Memory B cell (primary cell): Measurements from ENCODE around the gene ASB14.

ENCODE experiments used
- ATAC-seq: fragments of 150-1000 bp; cut with Tn5 transposase; 2 replicates; pipeline ENCODE4 v1.10.0; 2021; ENCODE audit warnings: low read depth, mild to moderate bottlenecking, moderate library complexity
- DNase-seq, 2 donors: peaks; one replicate each; pipeline ENCODE4 v3.0.0; 2022; ENCODE audit warnings: low spot score in 2 of 2
- H3K27ac Mint-ChIP-seq: one replicate; pipeline ENCODE4 v1.8.0; 2022; ENCODE audit warnings: mild to moderate bottlenecking, moderate library complexity, mixed read lengths
- H3K27me3 Mint-ChIP-seq: one replicate; pipeline ENCODE4 v1.8.0; 2022; ENCODE audit warnings: mixed read lengths
- H3K36me3 Mint-ChIP-seq: one replicate; pipeline ENCODE4 v1.8.0; 2022; ENCODE audit warnings: mild to moderate bottlenecking, mixed read lengths
- H3K4me1 Mint-ChIP-seq: one replicate; pipeline ENCODE4 v1.8.0; 2022; ENCODE audit warnings: mixed read lengths
- H3K4me3 Mint-ChIP-seq: one replicate; pipeline ENCODE4 v1.8.0; 2022; ENCODE audit warnings: mild to moderate bottlenecking, moderate library complexity, mixed read lengths
- H3K9me3 Mint-ChIP-seq: one replicate; pipeline ENCODE4 v1.8.0; 2022; ENCODE audit warnings: mixed read lengths

The ASB14 gene

GRCh38 chr3:57283334-57283733, 9.2 kb downstream of the ASB14 start:
- DNase-seq (no peak), ATAC-seq (no peak)
- no peaks in the 10 kb centered on the region for H3K36me3 Mint-ChIP-seq
- H3K27me3 Mint-ChIP-seq, result no peaks in the 10 kb centered on the region
- peaks cover 3% of the 10 kb centered on the region for H3K9me3 Mint-ChIP-seq
- no peaks in the 10 kb centered on the region for H3K4me1 Mint-ChIP-seq
- no peak overlapping the region for H3K4me3 Mint-ChIP-seq
- no peak overlapping the region for H3K27ac Mint-ChIP-seq

GRCh38 chr3:57281715-57282114, 10.8 kb downstream of the ASB14 start:
- H3K27me3 Mint-ChIP-seq, result no peaks in the 10 kb centered on the region
- DNase-seq, result no peak

GRCh38 chr3:57279685-57280084, 12.8 kb downstream of the ASB14 start:
- Mint-ChIP-seq H3K27ac (no peak overlapping the region), H3K9me3 (peaks cover 2% of the 10 kb centered on the region), H3K27me3 (no peaks in the 10 kb centered on the region), H3K4me1 (no peaks in the 10 kb centered on the region), H3K36me3 (peaks cover 2% of the 10 kb centered on the region), H3K4me3 (no peak overlapping the region)
- DNase-seq (no peak), ATAC-seq (no peak)

More at GRCh38 chr3:57281715-57282114, 10.8 kb downstream of the ASB14 start:
- peaks cover 2% of the 10 kb centered on the region for H3K9me3 Mint-ChIP-seq
- H3K4me3 Mint-ChIP-seq, result no peak overlapping the region
- H3K4me1 Mint-ChIP-seq, result no peaks in the 10 kb centered on the region
- H3K36me3 Mint-ChIP-seq, result peaks cover 2% of the 10 kb centered on the region
- H3K27ac Mint-ChIP-seq, result no peak overlapping the region
- no peak for ATAC-seq

- no peak overlapping the region for H3K27ac Mint-ChIP-seq
These were observed 14.2 kb downstream of the ASB14 start for GRCh38 chr3:57278237-57278636.

GRCh38 chr3:57275393-57275792, 17.1 kb downstream of the ASB14 start:
- Mint-ChIP-seq H3K9me3 (peaks cover 1% of the 10 kb centered on the region), H3K36me3 (peaks cover 12% of the 10 kb centered on the region), H3K4me1 (no peaks in the 10 kb centered on the region), H3K4me3 (no peak overlapping the region), H3K27me3 (no peaks in the 10 kb centered on the region), H3K27ac (no peak overlapping the region)
- DNase-seq, result no peak
- ATAC-seq, result no peak

More at GRCh38 chr3:57278237-57278636, 14.2 kb downstream of the ASB14 start:
- H3K27me3 Mint-ChIP-seq, result no peaks in the 10 kb centered on the region
- H3K4me1 Mint-ChIP-seq, result no peaks in the 10 kb centered on the region
- H3K36me3 Mint-ChIP-seq, result peaks cover 2% of the 10 kb centered on the region
- ATAC-seq (no peak), DNase-seq (no peak)
- H3K9me3 Mint-ChIP-seq, result peaks cover 2% of the 10 kb centered on the region
- H3K4me3 Mint-ChIP-seq, result no peak overlapping the region

- no peak overlapping the region for H3K4me3 Mint-ChIP-seq
- H3K4me1 Mint-ChIP-seq, result no peaks in the 10 kb centered on the region
- DNase-seq (no peak), ATAC-seq (no peak)
- no peak overlapping the region for H3K27ac Mint-ChIP-seq
- no peaks in the 10 kb centered on the region for H3K27me3 Mint-ChIP-seq
- H3K9me3 Mint-ChIP-seq, result no peaks in the 10 kb centered on the region
- peaks cover 14% of the 10 kb centered on the region for H3K36me3 Mint-ChIP-seq
These were observed 17.6 kb downstream of the ASB14 start for GRCh38 chr3:57274845-57275244.

GRCh38 chr3:57268416-57268815, 24.1 kb downstream of the ASB14 start:
- peaks cover 58% of the 10 kb centered on the region for H3K36me3 Mint-ChIP-seq
- ATAC-seq, result no peak
- DNase-seq, result no peak
- peaks cover 4% of the 10 kb centered on the region for H3K9me3 Mint-ChIP-seq
- H3K27me3 Mint-ChIP-seq, result no peaks in the 10 kb centered on the region
- H3K4me3 Mint-ChIP-seq, result no peak overlapping the region
- no peaks in the 10 kb centered on the region for H3K4me1 Mint-ChIP-seq
- peak overlapping the region; percentile 42 for H3K27ac Mint-ChIP-seq

- H3K4me1 Mint-ChIP-seq, result no peaks in the 10 kb centered on the region
- DNase-seq, result no peak
- H3K36me3 Mint-ChIP-seq, result peaks cover 72% of the 10 kb centered on the region
- ATAC-seq, result no peak
- no peak overlapping the region for H3K27ac Mint-ChIP-seq
- peaks cover 10% of the 10 kb centered on the region for H3K9me3 Mint-ChIP-seq
- H3K27me3 Mint-ChIP-seq, result no peaks in the 10 kb centered on the region
- no peak overlapping the region for H3K4me3 Mint-ChIP-seq
These were observed 30.6 kb downstream of the ASB14 start for GRCh38 chr3:57261929-57262328.

- ATAC-seq (no peak), DNase-seq (no peak)
- H3K27ac Mint-ChIP-seq, result no peak overlapping the region
- peaks cover 10% of the 10 kb centered on the region for H3K9me3 Mint-ChIP-seq
- H3K4me3 Mint-ChIP-seq, result no peak overlapping the region
- H3K36me3 Mint-ChIP-seq, result peaks cover 64% of the 10 kb centered on the region
- H3K4me1 Mint-ChIP-seq, result no peaks in the 10 kb centered on the region
- no peaks in the 10 kb centered on the region for H3K27me3 Mint-ChIP-seq
These were observed 31.4 kb downstream of the ASB14 start for GRCh38 chr3:57261119-57261518.

GRCh38 chr3:57257678-57258077, 34.8 kb downstream of the ASB14 start:
- no peak for DNase-seq

GRCh38 chr3:57256844-57257243, 35.6 kb downstream of the ASB14 start:
- Mint-ChIP-seq H3K4me3 (no peak overlapping the region), H3K27ac (no peak overlapping the region)

More at GRCh38 chr3:57257678-57258077, 34.8 kb downstream of the ASB14 start:
- Mint-ChIP-seq H3K27ac (no peak overlapping the region), H3K36me3 (peaks cover 48% of the 10 kb centered on the region), H3K4me3 (no peak overlapping the region), H3K9me3 (peaks cover 4% of the 10 kb centered on the region), H3K4me1 (no peaks in the 10 kb centered on the region), H3K27me3 (no peaks in the 10 kb centered on the region)
- ATAC-seq, result no peak

GRCh38 chr3:57252404-57252803, 40.1 kb downstream of the ASB14 start:
- H3K4me1 Mint-ChIP-seq, result no peaks in the 10 kb centered on the region
- H3K27me3 Mint-ChIP-seq, result no peaks in the 10 kb centered on the region
- H3K36me3 Mint-ChIP-seq, result peaks cover 28% of the 10 kb centered on the region
- no peak for DNase-seq
- H3K27ac Mint-ChIP-seq, result no peak overlapping the region
- no peaks in the 10 kb centered on the region for H3K9me3 Mint-ChIP-seq
- H3K4me3 Mint-ChIP-seq, result no peak overlapping the region
- no peak for ATAC-seq

More at GRCh38 chr3:57256844-57257243, 35.6 kb downstream of the ASB14 start:
- Mint-ChIP-seq H3K36me3 (peaks cover 44% of the 10 kb centered on the region), H3K27me3 (no peaks in the 10 kb centered on the region), H3K4me1 (no peaks in the 10 kb centered on the region), H3K9me3 (peaks cover 2% of the 10 kb centered on the region)
- DNase-seq (no peak), ATAC-seq (no peak)

GRCh38 chr3:57244946-57245345, 47.5 kb downstream of the ASB14 start:
- DNase-seq (no peak), ATAC-seq (no peak)
- peaks cover 43% of the 10 kb centered on the region for H3K36me3 Mint-ChIP-seq
- no peaks in the 10 kb centered on the region for H3K4me1 Mint-ChIP-seq
- H3K27ac Mint-ChIP-seq, result peak overlapping the region; percentile 9
- no peaks in the 10 kb centered on the region for H3K9me3 Mint-ChIP-seq
- H3K27me3 Mint-ChIP-seq, result no peaks in the 10 kb centered on the region
- no peak overlapping the region for H3K4me3 Mint-ChIP-seq

- DNase-seq (peak in 1 of 2 donors; percentile 40), ATAC-seq (peak; percentile 92)
- peak overlapping the region; percentile 67 for H3K4me3 Mint-ChIP-seq
- no peaks in the 10 kb centered on the region for H3K9me3 Mint-ChIP-seq
- H3K4me1 Mint-ChIP-seq, result peaks cover 11% of the 10 kb centered on the region
- peak overlapping the region; percentile 97 for H3K27ac Mint-ChIP-seq
- H3K27me3 Mint-ChIP-seq, result no peaks in the 10 kb centered on the region
- H3K36me3 Mint-ChIP-seq, result peaks cover 16% of the 10 kb centered on the region
These were observed 57.6 kb downstream of the ASB14 start for GRCh38 chr3:57234613-57235575.
